ENCODE measurements around the gene ACO1. TPM values are rescaled to one million over a fixed set of nuclear protein-coding genes. Genes with fewer than 3 reads are reported as not detected.

The ACO1 gene
- total RNA-seq, 1 donor from 2014 or later, result 17.0 TPM

DNA sequence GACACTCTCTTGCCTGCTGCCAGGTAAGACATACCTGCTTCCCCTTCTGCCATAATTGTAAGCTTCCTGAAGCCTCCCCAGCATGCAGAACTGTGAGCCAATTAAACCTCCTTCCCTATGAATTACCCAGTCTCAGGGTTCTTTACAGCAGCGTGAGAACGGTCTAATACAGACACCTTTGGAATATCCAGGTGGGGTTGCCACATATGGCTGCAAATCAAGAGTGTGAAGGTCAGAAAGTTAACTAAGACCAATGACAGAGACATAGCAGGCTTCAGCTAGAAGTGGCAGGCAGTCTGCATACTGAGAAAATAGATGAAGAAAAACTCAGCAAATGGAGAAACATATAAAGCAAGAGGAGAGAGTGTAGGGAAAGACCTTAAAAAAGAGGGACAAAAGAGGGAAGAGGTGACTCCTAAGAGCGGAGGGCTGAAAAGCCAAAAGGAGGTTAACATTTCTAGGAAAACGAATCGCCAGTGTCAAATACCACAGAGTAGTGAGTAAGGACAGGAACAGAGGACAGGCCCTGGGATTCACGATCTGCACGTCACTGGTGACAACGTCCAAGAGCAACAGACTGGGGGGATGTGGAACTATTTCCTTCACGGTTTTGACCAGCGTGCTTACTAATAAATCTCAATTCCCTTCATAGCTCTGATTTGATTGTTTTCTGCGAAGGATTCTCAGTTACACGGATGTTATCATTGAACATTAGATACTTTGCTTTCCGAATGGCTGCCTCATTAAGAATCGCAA is 1.7 kb upstream of the ACO1 start:
- no peak for DNase-seq

GRCh38 chr9:32384002-32384363 is 460 bp upstream of the ACO1 start:
- DNase-seq, result no peak

DNA sequence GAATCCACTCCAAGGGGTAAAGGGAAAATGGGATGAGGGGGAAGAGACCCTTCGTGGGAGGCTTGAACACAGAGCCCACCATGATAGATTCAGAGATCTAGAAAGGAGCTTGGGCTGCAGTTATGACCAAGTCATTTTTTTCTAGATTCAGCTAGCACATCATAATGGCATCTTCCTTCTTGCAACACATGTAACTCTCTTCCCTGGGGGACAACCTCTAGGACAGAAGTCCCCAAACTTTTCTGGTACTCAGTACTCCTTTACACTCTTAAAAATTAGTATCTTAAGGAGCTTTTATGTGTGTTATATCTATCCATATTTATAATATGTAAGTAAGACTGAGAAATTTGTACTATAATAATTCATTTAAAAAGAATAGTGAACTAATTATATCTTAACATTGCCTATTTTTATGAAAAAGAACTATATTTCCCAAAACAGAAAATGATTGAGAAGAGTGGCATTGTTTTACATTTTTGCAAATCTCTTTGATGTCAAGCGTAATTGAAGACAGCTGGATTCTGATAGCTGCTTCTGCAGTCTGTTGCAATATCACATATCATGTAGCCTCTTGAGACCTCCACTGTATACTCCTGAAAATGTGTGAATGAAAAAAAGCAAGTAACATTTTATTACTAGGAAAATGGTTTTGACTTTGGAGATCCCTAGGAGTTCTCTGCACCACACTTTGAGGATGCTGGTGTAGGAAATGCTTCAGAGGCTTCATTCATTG is 875 bp downstream of the ACO1 start:
- DNase-seq, result no peak

DNA sequence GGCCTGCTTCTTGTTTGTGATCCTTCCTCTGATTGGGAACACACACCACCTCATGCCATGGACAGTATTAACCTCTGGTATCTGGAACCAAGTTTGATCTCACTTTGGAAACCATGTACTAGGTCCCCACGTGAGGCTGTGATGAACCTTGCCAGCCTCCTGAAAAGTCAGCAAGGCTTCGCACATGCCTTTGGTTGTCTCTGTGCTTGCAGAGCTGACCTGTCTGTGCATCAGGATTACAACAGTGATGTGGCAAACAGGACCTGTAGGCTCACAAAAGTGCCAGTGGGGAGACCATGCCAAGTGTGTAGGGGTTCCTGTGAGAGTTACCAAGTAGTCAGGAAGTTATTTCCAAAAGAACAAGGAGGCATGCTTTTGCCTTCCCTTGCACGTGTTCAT is 1.4 kb downstream of the ACO1 start:
- no peak for DNase-seq

DNA sequence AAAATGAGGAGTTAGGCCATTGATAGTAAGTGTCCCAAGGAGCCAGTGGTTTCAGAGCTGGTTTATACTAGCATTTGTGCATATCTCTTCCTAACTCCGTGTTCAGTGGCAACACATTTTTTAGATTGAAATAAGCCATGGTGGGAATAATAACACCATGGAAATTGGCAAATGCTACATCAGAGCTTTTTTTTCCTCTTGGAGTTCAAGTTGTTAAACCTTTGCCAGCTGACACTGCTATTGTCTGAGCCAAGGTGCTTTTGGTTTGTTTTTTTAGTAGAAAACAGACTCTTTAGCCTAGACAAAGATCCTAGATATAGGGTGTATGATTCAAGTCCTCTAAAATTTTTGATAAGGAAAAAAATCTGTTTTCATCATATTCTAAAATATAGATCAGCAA is 2.8 kb downstream of the ACO1 start:
- DNase-seq, result no peak

- DNase-seq, result no peak
Measured at GRCh38 chr9:32389365-32389764, 4.9 kb downstream of the ACO1 start.

DNA sequence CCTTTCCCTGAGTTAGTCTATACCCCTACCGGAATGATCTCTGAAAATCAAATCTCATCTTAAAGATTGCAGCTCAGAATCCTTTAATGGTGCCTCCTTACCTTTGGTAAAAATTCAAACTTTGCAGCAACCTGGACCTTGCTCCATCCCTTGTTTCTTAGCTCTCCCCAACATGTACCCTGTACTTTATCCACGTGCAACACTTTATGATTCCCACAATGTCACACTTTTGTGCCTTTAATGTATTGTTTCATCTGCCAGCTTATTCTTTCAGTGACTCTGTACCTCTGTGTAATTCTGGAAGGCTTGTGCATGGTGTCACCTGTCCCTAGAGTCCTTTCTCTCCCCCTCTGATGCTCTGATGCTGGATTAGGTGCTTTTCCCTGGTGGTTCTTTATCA is 9.5 kb downstream of the ACO1 start:
- no peak for DNase-seq

DNA sequence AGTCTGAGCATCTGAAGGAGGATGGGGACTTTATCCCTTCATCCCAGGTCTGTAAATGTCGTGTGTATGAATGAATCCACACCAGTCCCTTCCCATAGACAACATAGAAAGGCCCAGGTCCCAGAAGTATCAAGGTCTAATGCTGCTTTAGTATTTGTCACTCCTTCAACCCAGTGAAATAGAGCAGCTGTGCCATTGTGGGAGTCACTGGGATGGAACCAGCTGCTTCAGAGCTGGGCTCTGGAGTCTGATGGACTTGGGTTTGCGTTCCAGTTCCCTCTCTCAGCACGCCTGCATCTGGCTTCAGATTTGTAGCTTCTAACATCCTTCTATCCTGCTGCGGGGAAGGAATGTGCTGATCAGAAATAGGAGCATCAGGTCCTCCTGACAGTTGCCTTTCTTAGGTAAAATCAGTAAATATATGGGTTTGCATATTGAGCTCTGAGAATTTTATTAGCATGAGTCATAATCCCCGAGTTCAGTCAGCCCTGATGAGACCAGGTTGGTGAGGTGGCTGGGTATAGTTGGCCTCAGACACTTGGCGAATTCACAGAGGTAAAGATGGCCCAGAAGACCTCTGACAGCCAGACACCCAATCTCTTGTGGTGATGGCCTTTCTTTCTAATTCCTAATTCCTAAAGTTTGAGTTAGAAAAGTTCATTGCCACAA is 10.1 kb downstream of the ACO1 start:
- DNase-seq, result no peak

DNA sequence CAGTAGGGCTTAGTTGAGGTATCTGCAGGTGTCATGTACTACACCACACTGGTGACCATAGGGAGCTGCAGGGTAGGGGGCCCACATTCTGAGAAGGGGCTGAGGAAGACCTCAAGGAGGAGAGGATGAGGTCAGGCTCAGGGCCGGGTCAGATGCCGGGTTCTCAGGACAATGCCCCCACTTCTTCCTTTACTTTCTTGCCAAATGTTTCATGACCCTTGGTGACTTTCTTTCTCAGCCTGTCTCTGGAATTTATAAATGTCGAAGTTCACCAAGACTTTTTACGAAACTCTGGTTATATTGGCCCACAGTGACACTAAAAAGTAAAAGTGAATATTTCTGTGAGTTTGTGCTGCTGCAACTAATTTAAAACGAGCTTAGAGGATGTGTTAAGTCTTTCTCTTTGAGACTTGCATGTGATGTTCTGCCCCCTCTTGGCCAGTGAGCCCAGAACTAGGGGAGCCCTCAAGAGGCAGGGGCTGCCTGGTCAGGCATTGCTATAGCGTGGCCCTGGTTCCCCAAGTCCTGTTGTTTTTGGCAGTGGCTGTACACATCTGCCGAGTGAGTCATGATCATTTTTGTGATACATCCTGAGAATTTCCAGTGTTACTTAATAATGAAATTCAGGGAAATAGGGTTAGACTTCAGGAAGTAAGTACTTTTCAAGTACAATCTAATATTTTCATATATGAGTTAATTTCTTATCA is 11.2 kb downstream of the ACO1 start:
- no peak for DNase-seq

DNA sequence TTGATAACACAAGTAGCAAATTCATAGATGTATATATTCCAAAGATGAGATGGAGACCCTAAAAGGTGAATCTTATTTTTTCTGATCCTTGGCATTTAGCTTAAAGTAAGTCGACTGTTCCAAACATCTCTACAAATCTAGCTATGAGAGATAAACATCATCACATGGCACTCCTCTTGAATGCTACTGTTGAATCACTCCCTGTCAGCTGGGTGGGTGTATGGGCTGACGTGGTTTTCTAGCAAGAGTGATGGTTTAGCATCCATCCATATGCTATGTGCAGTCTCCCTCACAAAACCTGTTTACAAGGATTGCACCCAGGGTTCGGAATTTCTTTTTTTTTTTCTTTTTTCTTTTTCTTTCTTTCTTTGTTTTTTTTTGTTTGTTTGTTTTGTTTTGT is 13.8 kb downstream of the ACO1 start:
- DNase-seq, result no peak

- no peak for DNase-seq
Measured at GRCh38 chr9:32399110-32399815, 14.8 kb downstream of the ACO1 start.

DNA sequence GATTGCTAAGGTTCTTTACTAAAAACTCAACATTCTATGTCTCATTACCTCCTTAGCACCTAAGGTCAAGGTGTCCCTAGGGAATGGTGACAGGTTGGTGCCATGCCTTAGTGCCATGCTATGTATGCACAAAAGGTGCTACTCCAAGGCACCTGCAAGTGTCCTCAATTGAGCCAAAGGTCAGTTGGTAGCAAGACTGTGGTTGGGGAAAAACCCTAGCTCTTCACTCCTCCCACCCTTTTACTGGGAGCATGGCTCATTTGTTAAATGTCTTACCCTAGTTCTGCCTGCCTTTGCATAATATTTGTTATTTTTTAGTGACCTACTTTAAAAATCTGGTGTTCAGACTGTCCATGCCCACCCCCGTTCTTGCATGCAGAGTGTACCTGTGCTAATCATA is 17.0 kb downstream of the ACO1 start:
- no peak for DNase-seq

DNA sequence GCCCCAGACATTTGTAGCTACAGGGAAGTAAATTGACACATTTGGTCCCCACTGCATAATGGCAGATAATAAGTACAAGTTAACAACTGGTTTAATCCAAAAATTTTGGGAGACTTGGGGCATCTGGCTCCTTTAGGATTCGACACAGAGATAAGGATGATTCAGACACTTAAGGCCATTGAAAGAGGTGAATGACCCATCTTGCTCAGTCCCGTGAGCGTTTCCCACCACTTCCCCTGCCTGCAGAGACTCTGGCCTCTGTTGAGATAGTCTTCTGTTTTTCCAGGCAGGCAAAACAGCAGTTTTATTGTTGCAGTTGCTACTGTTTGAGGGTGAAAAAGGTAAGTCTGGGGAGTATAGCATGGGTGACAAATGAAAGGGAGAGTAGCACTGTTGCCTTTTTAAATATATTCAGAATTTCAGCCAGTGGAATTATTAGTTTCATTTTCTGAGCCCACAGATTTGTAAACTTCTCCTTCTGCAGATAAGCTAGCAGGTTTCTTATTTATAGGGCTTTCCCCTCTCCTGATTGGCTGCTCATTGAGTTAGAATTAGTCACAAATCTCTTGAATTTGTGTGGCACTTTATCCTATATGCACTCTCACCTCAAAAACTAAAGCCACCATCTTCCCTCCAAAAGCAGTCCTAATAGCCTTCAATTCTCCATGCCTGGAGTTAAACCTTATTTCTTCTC is 19.3 kb downstream of the ACO1 start:
- DNase-seq, result no peak

DNA sequence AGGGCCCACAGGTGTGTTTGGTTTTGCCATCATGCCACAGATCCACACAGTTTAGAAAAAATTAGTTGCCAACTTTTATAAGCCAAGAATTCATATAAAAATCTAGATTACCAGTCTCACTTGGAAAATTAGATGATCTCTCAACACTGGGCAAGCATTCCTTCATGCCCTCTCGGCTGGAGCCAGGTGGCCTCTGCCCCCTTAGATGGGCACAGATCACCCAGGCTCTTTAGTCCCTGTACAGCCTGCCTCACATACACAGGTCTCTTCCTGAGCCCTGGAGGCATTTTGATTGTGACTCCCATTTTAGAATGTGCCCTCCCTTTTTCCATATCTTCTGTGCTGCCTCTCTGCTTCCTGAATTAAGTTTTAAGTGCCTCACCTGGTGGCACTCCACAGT is 20.0 kb downstream of the ACO1 start:
- DNase-seq, result no peak

DNA sequence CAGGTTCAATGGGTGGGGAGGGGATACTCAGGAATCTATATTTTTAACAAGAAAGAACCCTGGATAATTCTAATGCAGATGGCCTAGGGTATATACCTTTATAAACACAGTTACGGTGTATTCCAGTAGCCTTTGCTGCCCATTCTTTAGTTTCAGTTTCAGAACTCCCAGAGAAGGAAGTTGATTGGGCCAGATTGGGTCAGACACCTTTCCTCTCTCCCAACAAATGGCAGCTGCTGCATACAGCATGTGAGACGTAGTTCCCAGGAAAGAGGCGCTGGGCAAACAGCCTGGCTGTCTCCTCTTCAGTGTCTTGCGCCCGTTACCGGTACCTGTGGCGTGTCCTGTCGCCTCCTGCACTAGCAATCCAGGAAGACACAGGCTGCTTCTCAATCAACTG is 20.4 kb downstream of the ACO1 start:
- no peak for DNase-seq

- DNase-seq, result no peak
Measured at GRCh38 chr9:32405506-32405905, 21.1 kb downstream of the ACO1 start.

DNA sequence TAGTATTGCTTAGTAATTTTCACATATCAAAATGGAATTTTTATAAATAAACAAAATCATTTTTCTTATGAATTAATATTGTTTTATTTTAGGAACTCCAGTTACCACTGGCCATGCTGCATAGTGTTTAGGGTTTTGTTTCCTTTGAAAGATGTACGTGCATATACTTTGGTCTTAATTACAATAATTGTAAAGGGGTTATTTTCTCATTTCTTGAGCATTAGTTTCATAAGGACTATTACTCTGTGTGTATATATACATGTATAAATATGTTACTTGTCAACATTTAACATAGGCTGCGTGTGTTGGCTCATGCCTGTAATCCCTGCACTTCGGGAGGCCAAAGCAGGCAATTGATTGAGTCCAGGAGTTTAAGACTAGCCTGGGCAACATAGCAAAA is 21.6 kb downstream of the ACO1 start:
- no peak for DNase-seq

DNA sequence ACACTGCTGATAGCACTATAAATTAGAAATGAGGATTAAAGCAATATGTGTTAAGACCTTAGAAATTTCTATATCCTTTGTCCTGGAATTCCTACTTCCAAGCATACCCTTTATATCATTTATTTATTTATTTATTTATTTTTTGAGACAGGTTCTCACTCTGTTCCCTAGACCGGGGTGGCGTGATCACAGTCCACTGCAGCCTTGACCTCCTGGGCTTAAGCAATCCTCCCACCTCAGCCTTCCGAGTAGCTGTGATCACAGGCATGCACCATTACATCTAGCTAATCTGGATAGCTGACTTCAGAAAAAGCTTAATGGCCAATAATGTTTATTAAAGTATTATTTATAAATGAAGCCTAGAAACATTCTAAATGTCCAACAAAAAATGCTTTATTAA is 27.3 kb downstream of the ACO1 start:
- no peak for DNase-seq

GRCh38 chr9:32412440-32412839 is 28.0 kb downstream of the ACO1 start:
- DNase-seq, result no peak

DNA sequence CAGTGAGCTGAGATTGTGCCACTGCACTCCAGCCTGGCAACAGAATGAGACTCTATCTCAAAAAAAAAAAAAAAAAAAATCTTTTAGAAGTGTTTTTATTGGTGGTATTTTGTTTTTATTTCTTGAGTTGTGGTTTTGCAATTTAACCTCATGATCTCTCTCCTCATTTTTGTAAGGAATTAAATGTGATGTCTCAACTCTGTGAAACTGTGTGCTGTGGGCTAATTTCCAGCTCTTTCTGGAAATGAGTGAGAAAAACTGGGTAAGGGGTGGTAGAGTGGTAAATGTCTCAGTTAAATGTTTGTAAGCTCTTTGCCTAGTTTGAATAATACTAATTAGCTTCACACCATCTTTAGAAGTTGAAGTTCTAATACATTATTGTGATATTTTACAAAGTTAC is 29.0 kb downstream of the ACO1 start:
- DNase-seq, result no peak

DNA sequence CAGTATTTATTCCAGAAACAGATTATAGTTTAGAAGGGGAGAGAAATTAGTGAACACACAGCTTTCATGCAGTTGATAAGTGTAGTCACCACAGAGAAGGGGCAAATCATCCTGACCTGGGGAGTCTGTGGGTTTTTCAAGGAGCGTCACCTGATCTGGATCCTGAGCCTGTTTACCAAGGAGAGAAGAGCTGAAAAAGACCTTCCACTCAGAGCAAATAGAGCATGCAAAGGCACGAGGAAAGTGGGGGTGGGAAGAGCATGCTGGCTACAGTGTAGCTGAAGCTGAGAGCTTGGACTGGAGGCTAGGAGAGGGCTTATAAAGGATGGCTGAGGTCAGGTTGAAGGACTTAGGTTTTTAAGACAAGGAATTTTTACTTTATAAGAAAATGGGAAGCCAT is 30.4 kb downstream of the ACO1 start:
- no peak for DNase-seq

- no peak for DNase-seq
Measured at GRCh38 chr9:32419921-32420320, 35.5 kb downstream of the ACO1 start.

Data from occipital lobe (tissue), 2 donors.